Cerebellar nuclear complex (tissue), 1 donor: ENCODE results near the gene CECR2.

Experiments
- DNase-seq, 2 experiments: peaks; one replicate each; lab custom pipeline; 2025; lab: John Stamatoyannopoulos, UW

CECR2 gene

GRCh38 chr22:17569971-17570511 is 200.8 kb downstream of the CECR2 start:
- DNase-seq = no peak

DNA sequence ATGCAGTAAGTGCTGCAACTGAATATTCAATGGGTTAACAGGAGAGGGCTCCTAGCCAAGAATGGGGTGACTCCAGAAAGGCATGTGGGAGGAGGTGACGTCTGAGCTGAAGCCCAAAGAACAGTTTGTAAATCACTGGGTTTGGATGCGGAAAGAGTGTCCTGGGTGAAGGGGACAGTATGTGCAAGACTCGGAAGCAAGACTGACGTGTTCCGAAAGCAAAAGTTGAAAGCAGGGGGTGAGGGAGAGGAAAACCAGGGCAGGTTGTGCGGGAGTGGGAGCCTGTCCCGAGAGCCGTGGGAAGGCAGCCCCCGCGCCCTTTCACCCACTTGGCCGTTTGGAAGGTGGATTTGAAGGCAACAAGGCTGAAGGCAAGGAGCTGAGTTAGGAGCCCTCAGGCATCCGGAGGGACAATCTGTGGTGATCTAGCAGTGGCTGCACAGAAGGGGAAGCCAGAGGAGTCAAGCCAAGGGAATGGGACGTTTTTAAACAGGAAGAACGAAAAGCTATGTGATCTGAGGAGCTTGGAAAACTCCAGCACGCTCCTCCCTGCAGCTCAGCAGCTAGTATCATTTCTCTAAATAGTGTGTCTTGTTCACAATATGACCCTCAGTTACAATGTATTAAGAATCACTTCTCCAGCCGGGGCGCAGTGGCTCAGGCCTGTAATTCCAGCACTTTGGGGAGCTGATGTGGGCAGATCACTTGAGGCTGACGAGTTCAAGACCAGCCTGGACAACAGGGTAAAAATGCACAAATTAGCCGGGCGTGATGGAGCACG is 201.8 kb downstream of the CECR2 start:
- no peak for DNase-seq

- DNase-seq = no peak
Observed at GRCh38 chr22:17575151-17575550, 205.9 kb downstream of the CECR2 start.

GRCh38 chr22:17575681-17576080 is 206.4 kb downstream of the CECR2 start:
- no peak for DNase-seq

DNA sequence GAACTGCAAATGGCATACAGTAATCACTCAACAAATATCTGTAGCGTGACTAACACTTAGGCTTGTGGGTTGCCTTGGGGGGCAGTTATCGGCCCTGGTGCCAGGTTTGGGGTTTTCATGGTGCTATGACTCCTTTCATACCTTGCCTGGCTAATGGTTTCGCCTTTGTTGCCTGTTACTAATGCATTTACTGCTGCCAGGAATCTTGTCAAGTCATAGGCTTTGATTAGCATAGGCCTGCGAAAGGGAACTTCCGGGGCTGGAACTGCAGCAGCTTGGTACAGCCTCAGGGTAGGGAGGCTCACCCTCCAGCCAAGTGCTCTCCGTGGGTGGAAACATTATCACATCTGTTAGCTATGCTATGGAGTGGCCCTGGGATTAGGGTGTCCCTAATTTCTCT is 207.2 kb downstream of the CECR2 start:
- DNase-seq = no peak

DNA sequence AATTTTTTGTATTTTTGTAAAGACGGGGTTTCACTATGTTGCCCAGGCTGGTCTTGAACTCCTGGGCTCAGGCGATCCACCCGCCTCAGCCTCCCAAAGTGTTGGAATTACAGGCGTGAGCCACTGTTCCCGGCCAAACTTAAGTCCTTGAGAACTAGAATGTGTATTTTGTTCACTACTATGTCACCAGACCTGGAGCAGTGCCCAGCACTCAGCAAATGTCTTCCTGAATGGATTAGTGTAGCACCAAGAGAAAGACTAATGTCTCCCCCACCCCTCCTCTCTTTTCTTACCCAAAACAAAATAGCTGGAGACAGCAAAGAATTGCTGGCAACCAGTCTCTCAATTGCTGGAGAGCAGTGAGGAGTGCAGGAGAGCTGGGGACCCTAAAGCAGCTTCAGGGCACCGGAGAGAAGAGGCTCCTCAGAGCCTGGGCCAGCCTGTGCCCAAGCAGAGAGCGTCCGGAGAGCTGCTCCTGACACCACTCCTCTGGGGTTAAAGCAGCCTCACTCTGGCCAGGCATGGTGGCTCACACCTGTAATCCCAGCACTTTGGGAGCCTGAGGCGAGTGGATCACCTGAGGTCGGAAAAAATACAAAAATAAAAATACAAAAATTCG is 209.0 kb downstream of the CECR2 start:
- no peak for DNase-seq

- no peak for DNase-seq
Observed at GRCh38 chr22:17579535-17579981, 210.3 kb downstream of the CECR2 start.

GRCh38 chr22:17580441-17581031 is 211.3 kb downstream of the CECR2 start:
- no peak for DNase-seq

- no peak for DNase-seq
Observed at GRCh38 chr22:17581056-17581455, 211.8 kb downstream of the CECR2 start.

- no peak for DNase-seq
Observed at GRCh38 chr22:17581631-17582030, 212.4 kb downstream of the CECR2 start.

DNA sequence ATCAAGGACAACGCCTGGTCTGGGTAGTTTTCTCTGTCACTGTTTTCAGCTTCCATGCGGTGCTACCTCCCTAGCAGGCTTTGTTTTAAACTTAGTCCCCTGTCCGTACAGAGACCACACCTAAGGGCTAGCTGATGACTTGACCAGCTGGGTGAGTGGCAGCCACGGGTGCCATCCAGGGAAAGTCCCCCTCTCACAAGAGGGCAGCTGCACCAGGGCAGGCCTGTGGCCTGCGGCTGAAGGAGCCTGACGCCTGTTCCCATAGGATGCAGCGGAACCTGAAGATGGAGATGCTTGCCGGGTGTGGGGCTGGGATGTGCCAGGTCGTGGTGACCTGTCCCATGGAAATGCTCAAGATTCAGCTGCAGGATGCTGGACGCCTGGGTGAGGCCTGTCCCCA is 213.9 kb downstream of the CECR2 start:
- no peak for DNase-seq

DNA sequence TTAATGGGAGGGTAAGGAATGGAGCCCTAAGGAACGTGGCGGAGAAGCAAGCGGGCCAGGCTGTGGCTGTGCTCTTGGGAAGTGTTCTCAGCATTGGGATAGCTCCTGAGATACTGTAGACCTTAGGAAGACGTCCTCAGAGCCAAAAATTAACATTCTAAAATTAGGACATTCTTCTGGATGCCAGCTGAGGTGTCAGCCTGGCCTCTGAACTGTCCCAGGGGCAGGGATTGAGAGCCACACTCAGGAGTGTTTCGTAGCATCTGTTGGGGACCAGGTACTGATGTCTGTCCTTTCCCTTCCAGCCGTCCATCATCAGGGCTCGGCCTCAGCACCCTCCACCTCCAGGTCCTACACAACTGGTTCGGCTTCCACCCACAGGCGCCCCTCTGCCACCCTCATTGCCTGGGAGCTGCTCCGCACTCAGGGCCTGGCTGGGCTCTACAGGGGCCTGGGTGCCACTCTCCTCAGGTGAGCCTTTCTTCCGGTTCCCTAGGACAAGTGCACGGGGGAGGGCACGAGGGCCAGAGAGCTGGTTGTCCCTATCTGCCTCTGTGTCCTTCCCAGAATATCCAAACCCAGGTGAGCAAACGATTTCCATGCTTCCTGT is 217.7 kb downstream of the CECR2 start:
- no peak for DNase-seq

- no peak for DNase-seq
Observed at GRCh38 chr22:17587629-17588028, 218.4 kb downstream of the CECR2 start.

DNA sequence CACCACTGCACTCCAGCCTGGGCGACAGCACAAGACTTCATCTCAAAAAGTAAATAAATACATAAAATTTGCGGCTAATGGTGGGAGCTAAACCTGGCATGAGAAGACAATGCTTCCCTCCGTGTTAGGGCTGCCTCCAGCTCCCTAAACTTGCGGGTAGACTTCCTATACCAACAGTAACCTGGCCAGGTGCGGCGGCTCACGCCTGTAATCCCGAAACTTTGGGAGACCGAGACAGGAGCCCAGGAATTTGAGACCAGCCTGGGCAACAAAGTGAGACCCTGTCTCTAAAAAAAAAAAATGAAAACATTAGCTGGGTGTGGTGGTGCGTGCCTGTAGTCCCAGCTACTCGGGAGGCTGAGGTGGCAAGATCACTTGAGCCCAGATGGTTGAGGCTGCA is 219.3 kb downstream of the CECR2 start:
- no peak for DNase-seq

GRCh38 chr22:17589810-17590375 is 220.6 kb downstream of the CECR2 start:
- no peak for DNase-seq

DNA sequence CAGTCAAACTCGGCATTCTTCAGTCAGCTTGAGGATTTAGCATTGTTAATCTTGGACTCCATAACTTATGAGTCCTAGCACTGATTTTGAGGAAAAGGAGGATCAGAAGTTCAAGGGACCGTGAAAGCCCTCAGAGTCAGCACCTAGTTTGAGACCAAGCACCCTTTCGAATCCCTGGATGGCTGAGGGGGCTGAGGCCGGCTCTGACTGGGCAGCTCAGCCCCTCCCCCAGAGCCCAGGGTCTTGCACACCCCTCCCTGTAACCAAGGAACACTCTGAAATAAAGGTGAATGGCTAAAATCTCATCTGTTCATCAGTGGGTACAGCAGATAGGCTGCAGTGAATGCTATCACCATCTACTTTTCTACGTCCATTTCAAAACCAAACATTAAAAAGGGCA is 221.3 kb downstream of the CECR2 start:
- DNase-seq = no peak

- DNase-seq = no peak
Observed at GRCh38 chr22:17592201-17592600, 222.9 kb downstream of the CECR2 start.

DNA sequence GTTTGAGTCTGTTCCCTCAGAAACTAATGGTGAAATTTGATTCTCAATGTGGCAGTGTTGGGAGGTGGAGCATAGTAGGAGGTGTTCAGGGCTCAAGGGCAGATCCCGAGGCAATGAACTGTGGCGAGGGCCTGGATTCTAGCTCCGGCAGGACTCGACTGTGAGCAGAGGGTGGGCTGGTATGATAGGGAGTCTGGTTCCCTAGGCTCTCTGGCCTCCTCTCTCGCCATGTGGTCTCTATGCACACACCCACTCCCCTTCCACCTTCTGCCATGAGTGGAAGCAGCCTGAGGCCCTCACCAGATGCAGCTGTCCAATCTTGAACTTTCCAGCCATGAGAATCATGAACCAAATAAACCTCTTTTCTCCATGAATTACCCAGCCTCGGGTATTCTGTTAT is 227.0 kb downstream of the CECR2 start:
- DNase-seq = no peak

DNA sequence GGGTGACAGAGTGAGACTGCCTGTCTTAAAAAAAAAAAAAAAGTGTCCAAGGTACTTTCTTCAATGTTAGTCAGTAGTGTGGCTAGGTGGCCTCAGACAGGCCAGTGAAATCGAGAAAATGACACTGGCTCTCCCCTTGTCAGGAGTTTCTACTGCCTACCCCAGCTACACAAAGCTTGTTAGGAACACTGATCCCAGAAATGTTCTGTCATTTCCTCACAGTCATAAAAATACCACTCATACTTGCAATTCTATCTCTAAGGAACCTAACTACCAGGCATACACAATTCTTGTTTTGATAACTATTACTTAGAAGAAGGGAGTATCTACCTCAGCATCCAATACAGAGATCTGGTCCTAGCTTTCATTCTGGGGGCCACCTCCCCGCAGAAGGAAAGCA is 228.0 kb downstream of the CECR2 start:
- DNase-seq = no peak

DNA sequence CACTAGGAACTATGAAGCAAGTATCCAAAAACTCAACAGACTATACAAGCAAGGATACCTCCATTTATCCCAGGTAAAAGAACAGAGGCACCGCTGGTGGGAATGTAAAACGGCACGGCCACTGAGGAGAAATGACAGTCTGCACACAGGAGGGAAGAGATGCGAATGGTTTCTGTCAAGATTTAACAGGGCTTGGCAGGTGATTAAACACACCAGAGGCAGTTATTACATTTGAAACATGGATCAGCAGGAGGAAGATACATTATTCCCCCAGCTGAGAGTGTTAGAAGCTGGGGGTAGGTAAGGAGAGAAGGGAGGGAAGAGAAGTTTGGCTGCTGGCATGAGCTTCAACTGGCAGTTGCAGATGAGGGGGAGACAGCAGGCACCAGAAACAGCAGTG is 229.1 kb downstream of the CECR2 start:
- no peak for DNase-seq

DNA sequence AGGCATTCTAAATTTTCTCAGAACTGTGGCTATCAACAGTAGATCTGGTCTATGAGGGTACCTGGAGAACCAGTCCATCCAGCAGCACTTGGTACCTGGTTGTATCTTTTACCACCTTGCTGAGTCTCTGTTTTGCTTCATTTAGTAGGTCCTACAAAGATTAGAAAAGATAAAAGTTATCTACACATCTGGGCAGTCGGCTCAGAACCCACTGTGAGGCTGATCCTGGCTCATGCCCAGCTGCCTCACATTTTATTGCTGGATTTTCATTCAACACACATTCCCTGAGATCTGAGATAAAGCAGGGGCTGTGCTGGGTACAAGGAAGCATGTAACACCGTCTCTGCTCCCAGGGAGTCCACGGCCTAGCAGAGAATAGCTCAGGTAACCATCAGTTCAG is 231.8 kb downstream of the CECR2 start:
- no peak for DNase-seq

DNA sequence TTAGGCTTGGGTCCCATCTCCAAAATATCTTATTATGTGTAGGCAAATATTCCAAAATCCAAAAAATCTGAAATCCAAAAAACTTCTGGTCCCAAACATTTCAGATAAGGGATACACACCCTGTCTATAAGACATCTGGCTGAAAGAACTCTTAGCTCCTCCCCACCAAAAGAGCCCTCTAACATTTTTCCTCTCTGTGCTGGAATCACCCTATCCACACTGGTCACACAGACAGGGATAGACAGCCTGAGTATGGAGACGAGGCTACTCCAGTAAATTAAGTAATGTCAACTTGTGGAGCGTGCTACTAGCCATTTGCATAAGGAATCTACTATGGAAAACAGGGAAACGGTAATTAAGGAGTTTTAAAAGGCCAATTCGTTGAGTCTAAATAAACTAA is 234.4 kb downstream of the CECR2 start:
- no peak for DNase-seq
